A204.1 (cell line): Measurements from ENCODE around the gene FGF1.

ENCODE experiments used
- FAIRE-seq: peaks from 2 replicates; lab custom pipeline; 2012; peaks lifted over from hg19 to GRCh38; lab: Jason Lieb, UNC

The FGF1 gene

GRCh38 chr5:142685418-142686209 lies at the start of gene FGF1:
FGF1 (minus strand) TSS chr5:142686090; CDS start chr5:142614127, 71,963 bp downstream.
- no peak for FAIRE-seq

GRCh38 chr5:142727735-142728047 lies 41.8 kb upstream of the FGF1 start:
- FAIRE-seq: no peak

GRCh38 chr5:142726188-142726731 lies 40.4 kb upstream of the FGF1 start:
- no peak for FAIRE-seq

GRCh38 chr5:142725231-142726187 lies 39.6 kb upstream of the FGF1 start:
- FAIRE-seq: no peak

- no peak for FAIRE-seq
Observed at GRCh38 chr5:142724821-142725220, 38.9 kb upstream of the FGF1 start.

- no peak for FAIRE-seq
Observed at GRCh38 chr5:142722896-142723295, 37.0 kb upstream of the FGF1 start.

- FAIRE-seq: no peak
Observed at GRCh38 chr5:142722146-142722545, 36.3 kb upstream of the FGF1 start.

GRCh38 chr5:142720641-142721271 lies 34.9 kb upstream of the FGF1 start:
- FAIRE-seq: no peak

GRCh38 chr5:142719836-142720370 lies 34.0 kb upstream of the FGF1 start:
- no peak for FAIRE-seq

GRCh38 chr5:142717582-142718215 lies 31.8 kb upstream of the FGF1 start:
- FAIRE-seq: no peak

- FAIRE-seq: no peak
Observed at GRCh38 chr5:142716963-142717362, 31.1 kb upstream of the FGF1 start.

- FAIRE-seq: no peak
Observed at GRCh38 chr5:142715291-142715690, 29.4 kb upstream of the FGF1 start.

GRCh38 chr5:142713121-142713706 lies 27.3 kb upstream of the FGF1 start:
- FAIRE-seq: no peak

GRCh38 chr5:142703153-142703552 lies 17.3 kb upstream of the FGF1 start:
- no peak for FAIRE-seq

- no peak for FAIRE-seq
Observed at GRCh38 chr5:142701673-142702311, 15.9 kb upstream of the FGF1 start.

- no peak for FAIRE-seq
Observed at GRCh38 chr5:142700566-142700965, 14.7 kb upstream of the FGF1 start.

- FAIRE-seq: peak; percentile 84
Observed at GRCh38 chr5:142699184-142699720, 13.4 kb upstream of the FGF1 start.

- no peak for FAIRE-seq
Observed at GRCh38 chr5:142698447-142699183, 12.7 kb upstream of the FGF1 start.

- no peak for FAIRE-seq
Observed at GRCh38 chr5:142697356-142698255, 11.7 kb upstream of the FGF1 start.
